ENCODE results near the gene MGST2.

Gene MGST2

GRCh38 chr4:139732991-139733570 lies 67.5 kb downstream of the MGST2 start:
- H3K4me3 ChIP-seq (ENCODE audit: low read depth, low read length), result no peak overlapping the region

GRCh38 chr4:139734201-139734874 lies 68.7 kb downstream of the MGST2 start:
- Histone ChIP-seq H3K9ac (ENCODE audit: low read depth, low read length) (no peak overlapping the region), H3K9me3 (ENCODE audit: control insufficient read depth, insufficient read depth, low read length) (no peaks in the 10 kb centered on the region), H3K36me3 (ENCODE audit: control insufficient read depth, insufficient read depth, low read length) (no peaks in the 10 kb centered on the region), H3K27ac (ENCODE audit: low read depth, low read length) (peak overlapping the region; percentile 9), H3K4me1 (ENCODE audit: control insufficient read depth, insufficient read depth, low read length) (peaks cover 26% of the 10 kb centered on the region), H3K4me3 (ENCODE audit: low read depth, low read length) (peak overlapping the region; percentile 42), H3K27me3 (ENCODE audit: control insufficient read depth, insufficient read depth, low read length) (peaks cover 26% of the 10 kb centered on the region)

More at GRCh38 chr4:139732991-139733570, 67.5 kb downstream of the MGST2 start:
- no peaks in the 10 kb centered on the region for H3K36me3 ChIP-seq (ENCODE audit: control insufficient read depth, insufficient read depth, low read length)
- H3K9ac ChIP-seq (ENCODE audit: low read depth, low read length), result no peak overlapping the region
- peaks cover 26% of the 10 kb centered on the region for H3K27me3 ChIP-seq (ENCODE audit: control insufficient read depth, insufficient read depth, low read length)
- peaks cover 26% of the 10 kb centered on the region for H3K4me1 ChIP-seq (ENCODE audit: control insufficient read depth, insufficient read depth, low read length)
- H3K9me3 ChIP-seq (ENCODE audit: control insufficient read depth, insufficient read depth, low read length), result no peaks in the 10 kb centered on the region
- no peak overlapping the region for H3K27ac ChIP-seq (ENCODE audit: low read depth, low read length)

- Histone ChIP-seq H3K9me3 (ENCODE audit: control insufficient read depth, insufficient read depth, low read length) (no peaks in the 10 kb centered on the region), H3K36me3 (ENCODE audit: control insufficient read depth, insufficient read depth, low read length) (no peaks in the 10 kb centered on the region), H3K9ac (ENCODE audit: low read depth, low read length) (no peak overlapping the region)
These were observed 69.3 kb downstream of the MGST2 start for GRCh38 chr4:139734875-139735380.

GRCh38 chr4:139735381-139736273 lies 70.0 kb downstream of the MGST2 start:
- Histone ChIP-seq H3K9me3 (ENCODE audit: control insufficient read depth, insufficient read depth, low read length) (no peaks in the 10 kb centered on the region), H3K9ac (ENCODE audit: low read depth, low read length) (peak overlapping the region; percentile 66), H3K27ac (ENCODE audit: low read depth, low read length) (peak overlapping the region; percentile 73), H3K27me3 (ENCODE audit: control insufficient read depth, insufficient read depth, low read length) (peaks cover 26% of the 10 kb centered on the region), H3K4me1 (ENCODE audit: control insufficient read depth, insufficient read depth, low read length) (peaks cover 26% of the 10 kb centered on the region), H3K4me3 (ENCODE audit: low read depth, low read length) (peak overlapping the region; percentile 63), H3K36me3 (ENCODE audit: control insufficient read depth, insufficient read depth, low read length) (no peaks in the 10 kb centered on the region)

More at GRCh38 chr4:139734875-139735380, 69.3 kb downstream of the MGST2 start:
- H3K4me1 ChIP-seq (ENCODE audit: control insufficient read depth, insufficient read depth, low read length), result peaks cover 26% of the 10 kb centered on the region
- H3K27ac ChIP-seq (ENCODE audit: low read depth, low read length), result peak overlapping the region; percentile 73
- peaks cover 26% of the 10 kb centered on the region for H3K27me3 ChIP-seq (ENCODE audit: control insufficient read depth, insufficient read depth, low read length)
- H3K4me3 ChIP-seq (ENCODE audit: low read depth, low read length), result peak overlapping the region; percentile 63

- Histone ChIP-seq H3K27ac (ENCODE audit: low read depth, low read length) (peak overlapping the region; percentile 31), H3K9me3 (ENCODE audit: control insufficient read depth, insufficient read depth, low read length) (no peaks in the 10 kb centered on the region), H3K4me1 (ENCODE audit: control insufficient read depth, insufficient read depth, low read length) (peaks cover 26% of the 10 kb centered on the region), H3K4me3 (ENCODE audit: low read depth, low read length) (peak overlapping the region; percentile 63; the same call in 1 of the 2 replicates), H3K36me3 (ENCODE audit: control insufficient read depth, insufficient read depth, low read length) (no peaks in the 10 kb centered on the region), H3K9ac (ENCODE audit: low read depth, low read length) (no peak overlapping the region), H3K27me3 (ENCODE audit: control insufficient read depth, insufficient read depth, low read length) (peaks cover 26% of the 10 kb centered on the region)
These were observed 70.6 kb downstream of the MGST2 start for GRCh38 chr4:139736274-139736660.

GRCh38 chr4:139736661-139737060 lies 71.0 kb downstream of the MGST2 start:
- peaks cover 26% of the 10 kb centered on the region for H3K27me3 ChIP-seq (ENCODE audit: control insufficient read depth, insufficient read depth, low read length)
- no peaks in the 10 kb centered on the region for H3K9me3 ChIP-seq (ENCODE audit: control insufficient read depth, insufficient read depth, low read length)
- H3K36me3 ChIP-seq (ENCODE audit: control insufficient read depth, insufficient read depth, low read length), result no peaks in the 10 kb centered on the region
- peak overlapping the region; percentile 37 for H3K27ac ChIP-seq (ENCODE audit: low read depth, low read length)
- H3K4me1 ChIP-seq (ENCODE audit: control insufficient read depth, insufficient read depth, low read length), result peaks cover 26% of the 10 kb centered on the region
- no peak overlapping the region for H3K4me3 ChIP-seq (ENCODE audit: low read depth, low read length)
- no peak overlapping the region for H3K9ac ChIP-seq (ENCODE audit: low read depth, low read length)

GRCh38 chr4:139738846-139739613 lies 73.4 kb downstream of the MGST2 start:
- Histone ChIP-seq H3K9me3 (ENCODE audit: control insufficient read depth, insufficient read depth, low read length) (no peaks in the 10 kb centered on the region), H3K9ac (ENCODE audit: low read depth, low read length) (no peak overlapping the region), H3K27me3 (ENCODE audit: control insufficient read depth, insufficient read depth, low read length) (peaks cover 19% of the 10 kb centered on the region), H3K36me3 (ENCODE audit: control insufficient read depth, insufficient read depth, low read length) (no peaks in the 10 kb centered on the region), H3K4me1 (ENCODE audit: control insufficient read depth, insufficient read depth, low read length) (peaks cover 26% of the 10 kb centered on the region), H3K4me3 (ENCODE audit: low read depth, low read length) (no peak overlapping the region), H3K27ac (ENCODE audit: low read depth, low read length) (no peak overlapping the region)

GRCh38 chr4:139740121-139740520 lies 74.5 kb downstream of the MGST2 start:
- H3K27ac ChIP-seq (ENCODE audit: low read depth, low read length), result no peak overlapping the region
- H3K9me3 ChIP-seq (ENCODE audit: control insufficient read depth, insufficient read depth, low read length), result no peaks in the 10 kb centered on the region
- peaks cover 20% of the 10 kb centered on the region for H3K4me1 ChIP-seq (ENCODE audit: control insufficient read depth, insufficient read depth, low read length)
- H3K4me3 ChIP-seq (ENCODE audit: low read depth, low read length), result no peak overlapping the region
- H3K36me3 ChIP-seq (ENCODE audit: control insufficient read depth, insufficient read depth, low read length), result no peaks in the 10 kb centered on the region
- H3K27me3 ChIP-seq (ENCODE audit: control insufficient read depth, insufficient read depth, low read length), result peaks cover 12% of the 10 kb centered on the region
- H3K9ac ChIP-seq (ENCODE audit: low read depth, low read length), result no peak overlapping the region

- H3K4me1 ChIP-seq (ENCODE audit: control insufficient read depth, insufficient read depth, low read length), result peaks cover 20% of the 10 kb centered on the region
- peaks cover 10% of the 10 kb centered on the region for H3K27me3 ChIP-seq (ENCODE audit: control insufficient read depth, insufficient read depth, low read length)
- no peaks in the 10 kb centered on the region for H3K36me3 ChIP-seq (ENCODE audit: control insufficient read depth, insufficient read depth, low read length)
- no peak overlapping the region for H3K9ac ChIP-seq (ENCODE audit: low read depth, low read length)
- no peak overlapping the region for H3K4me3 ChIP-seq (ENCODE audit: low read depth, low read length)
- H3K27ac ChIP-seq (ENCODE audit: low read depth, low read length), result no peak overlapping the region
- no peaks in the 10 kb centered on the region for H3K9me3 ChIP-seq (ENCODE audit: control insufficient read depth, insufficient read depth, low read length)
These were observed 75.0 kb downstream of the MGST2 start for GRCh38 chr4:139740531-139741041.

- H3K4me1 ChIP-seq (ENCODE audit: control insufficient read depth, insufficient read depth, low read length), result peaks cover 4% of the 10 kb centered on the region; the same call in 1 of the 2 replicates
- H3K9ac ChIP-seq (ENCODE audit: low read depth, low read length), result no peak overlapping the region
- 0 out of 2 replicates have a peak, but pooled peaks cover under 1% of the 10 kb centered on the region for H3K27me3 ChIP-seq (ENCODE audit: control insufficient read depth, insufficient read depth, low read length)
- no peaks in the 10 kb centered on the region for H3K36me3 ChIP-seq (ENCODE audit: control insufficient read depth, insufficient read depth, low read length)
- no peak overlapping the region for H3K4me3 ChIP-seq (ENCODE audit: low read depth, low read length)
- no peak overlapping the region for H3K27ac ChIP-seq (ENCODE audit: low read depth, low read length)
- H3K9me3 ChIP-seq (ENCODE audit: control insufficient read depth, insufficient read depth, low read length), result no peaks in the 10 kb centered on the region
These were observed 77.4 kb downstream of the MGST2 start for GRCh38 chr4:139743027-139743426.

Measured in HUES48 (cell line).